ENCODE data around the gene WWOX. TPM values are rescaled to one million over a fixed set of nuclear protein-coding genes. Genes with fewer than 3 reads are reported as not detected.

WWOX gene
- total and polyA plus RNA-seq, 2 of the 8 experiments (the other 6 are each of a cell fraction or from before 2014, with no cell fraction given) = 5.4 to 16.7 TPM

- no peak overlapping the region for H3K4ac ChIP-seq (replicated peaks; ENCODE audit: insufficient read length, low read depth, low read length)
- no peak overlapping the region for H2BK15ac ChIP-seq (ENCODE audit: low read length)
- no peak for FAIRE-seq
- TF ChIP-seq POU5F1 (IDR thresholded peaks at IDR 0.05; ENCODE audit: low read depth, low read length) = no peak
- TF ChIP-seq BRCA1 (IDR thresholded peaks at IDR 0.05; ENCODE audit: low read depth, low read length) = no peak
- TF ChIP-seq SUZ12 (IDR thresholded peaks at IDR 0.05; ENCODE audit: low read length) = no peak
- no peak for TF ChIP-seq HDAC2 (IDR thresholded peaks at IDR 0.05; ENCODE audit: borderline replicate concordance in 1 of 2, low read depth in 2 of 2, low read length in 2 of 2)
- no peak for TF ChIP-seq POLR2A (IDR thresholded peaks at IDR 0.05; ENCODE audit: control extremely low read depth in 1 of 2, low read depth in 2 of 2, low read length in 2 of 2)
- no peak for TF ChIP-seq KDM5A (IDR thresholded peaks at IDR 0.05; ENCODE audit: low read length)
- TF ChIP-seq USF2 (IDR thresholded peaks at IDR 0.05; ENCODE audit: low read length) = no peak
- TF ChIP-seq TCF12 (IDR thresholded peaks at IDR 0.05; ENCODE audit: low read depth, low read length) = no peak
Observed at GRCh38 chr16:79062821-79063220, 963.4 kb downstream of the WWOX start.

More at GRCh38 chr16:79062821-79063220, 963.4 kb downstream of the WWOX start:
- Histone ChIP-seq H3K23me2 (ENCODE audit: low read depth, low read length) (no peaks in the 10 kb centered on the region), H2BK20ac (ENCODE audit: low read length) (no peak overlapping the region), H3K56ac (replicated peaks; ENCODE audit: insufficient read length, low read depth, low read length) (no peak overlapping the region), H4K20me1 (replicated peaks in 1 of 2; ENCODE audit: control insufficient read depth in 1 of 2, insufficient read depth in 2 of 2, low read length in 2 of 2) (no peaks in the 10 kb centered on the region), H3K4me1 (replicated peaks in 1 of 4; ENCODE audit: control insufficient read depth in 3 of 4, insufficient read depth in 4 of 4, low read length in 3 of 4) (peaks cover 0 to 6% (median 1%) of the 10 kb centered on the region in 4 experiments; a peak in 3 of 7 replicates), H4K8ac (ENCODE audit: extremely low read depth, insufficient read depth, low read length) (no peak overlapping the region), H3K18ac (ENCODE audit: extremely low read depth, low read length) (no peak overlapping the region), H3K4me3 (ENCODE audit: extremely low read depth in 1 of 4, insufficient read depth in 2 of 4, low read depth in 3 of 4, low read length in 4 of 4) (no peak overlapping the region), H3K79me1 (ENCODE audit: low read depth, low read length) (no peaks in the 10 kb centered on the region), H2AK5ac (ENCODE audit: low read depth, low read length) (no peak overlapping the region), H3K14ac (ENCODE audit: insufficient read length) (no peak overlapping the region), H2BK5ac (ENCODE audit: low read depth, low read length) (no peak overlapping the region), H4K91ac (replicated peaks; ENCODE audit: insufficient read length, low read length) (no peak overlapping the region), H3K79me2 (ENCODE audit: control insufficient read depth in 1 of 2, insufficient read depth in 2 of 2, low read length in 2 of 2) (no peaks in the 10 kb centered on the region), H2AFZ (ENCODE audit: low read length) (no peak overlapping the region), H3K27me3 (replicated peaks in 1 of 4; ENCODE audit: control insufficient read depth in 3 of 4, extremely low read depth in 1 of 4, insufficient read depth in 3 of 4, low read length in 3 of 4) (no peaks in the 10 kb centered on the region), H3K36me3 (ENCODE audit: control insufficient read depth in 2 of 4, insufficient read depth in 4 of 4, low read length in 3 of 4) (no peaks in the 10 kb centered on the region), H2BK120ac (replicated peaks; ENCODE audit: low read depth, low read length) (no peak overlapping the region), H4K5ac (ENCODE audit: insufficient read length, low read depth, low read length) (no peak overlapping the region), H3K9me3 (ENCODE audit: insufficient read depth in 2 of 2, low read depth in 1 of 2, low read length in 1 of 2) (no peaks in the 10 kb centered on the region), H3K23ac (ENCODE audit: insufficient read length) (no peak overlapping the region), H3K27ac (ENCODE audit: low read depth, low read length) (no peak overlapping the region), H3K4me2 (ENCODE audit: insufficient read depth in 1 of 2, low read depth in 2 of 2, low read length in 2 of 2) (no peak overlapping the region), H3K9ac (replicated peaks in 1 of 4; ENCODE audit: extremely low read depth in 1 of 4, low read depth in 3 of 4, low read length in 3 of 4) (no peak overlapping the region), H2BK12ac (ENCODE audit: low read depth, low read length) (no peak overlapping the region)
- POLR2A ChIA-PET (ENCODE audit: partially characterized antibody) = no interaction called here
- 92% methylated on average over 6 of the region's 6 CpGs; no CpG with 5 or more reads in 1 of the 2 experiments for WGBS, 2 experiments (ENCODE audit: extremely low coverage in 1 of 2, insufficient coverage in 1 of 2, insufficient read length in 1 of 2, insufficient replicate concordance in 2 of 2, low coverage in 1 of 2, low lambda C conversion rate in 2 of 2, missing lambda C conversion rate in 1 of 2)
- CTCF ChIA-PET (ENCODE audit: partially characterized antibody) = interaction anchor here (0.6 to 1.0 kb wide), 2 partner anchors 13 to 231 kb away, joined by 3 read pairs; no protein-coding TSS in a partner anchor
- DNase-seq (ENCODE audit: low read depth in 1 of 2, low spot score in 2 of 2) = no peak

All from H1 (cell line).